ENCODE data around the gene EVPL. TPM values are rescaled to one million over a fixed set of nuclear protein-coding genes. Genes with fewer than 3 reads are reported as not detected.
"Not testable (repeated sequence)": the region's sequence is repeated elsewhere in the genome, so short reads cannot be mapped to it uniquely, and the experiment has no call there.

The EVPL gene
- under 1 TPM; 0.02 to 0.05 TPM for total RNA-seq

GRCh38 chr17:76027159-76027839, at the start of gene EVPL:
Gene EVPL, minus strand, starts transcription at chr17:76027306. Its CDS starts 108 bp downstream, at chr17:76027198.
- no peak for DNase-seq
- H3K4me3 Mint-ChIP-seq = no peak within 1 kb of the TSS
- no peak within 1 kb of the TSS for H3K27ac Mint-ChIP-seq
- CTCF ChIA-PET = interaction anchor here (0.8 to 1.2 kb wide), 2 partner anchors 9 to 371 kb away, joined by 3 read pairs; no protein-coding TSS in a partner anchor
- POLR2A ChIA-PET = no interaction called here
- H3K4me1 Mint-ChIP-seq = peaks cover 11% of the 10 kb centered on the region
- no peaks in the 10 kb centered on the region for H3K9me3 Mint-ChIP-seq
- no peaks in the 10 kb centered on the region for H3K36me3 Mint-ChIP-seq (ENCODE audit: low read depth)
- H3K27me3 Mint-ChIP-seq = no peaks in the 10 kb centered on the region

GRCh38 chr17:76076146-76076764, 49.1 kb upstream of the EVPL start:
- Mint-ChIP-seq H3K27ac (no peak overlapping the region), H3K4me3 (peak overlapping the region; percentile 63), H3K4me1 (peaks cover 37% of the 10 kb centered on the region), H3K9me3 (no peaks in the 10 kb centered on the region), H3K36me3 (ENCODE audit: low read depth) (peaks cover 8% of the 10 kb centered on the region), H3K27me3 (peaks cover 51% of the 10 kb centered on the region)
- CTCF ChIA-PET = interaction anchor here (0.9 to 1.2 kb wide), 3 partner anchors 13 to 62 kb away, joined by 3 read pairs; no protein-coding TSS in a partner anchor
- DNase-seq = no peak
- POLR2A ChIA-PET = interaction anchor here (0.6 kb wide), 1 partner anchor 13 kb away, joined by 3 read pairs; no protein-coding TSS in a partner anchor

- Mint-ChIP-seq H3K27me3 (peaks cover 51% of the 10 kb centered on the region), H3K27ac (peak overlapping the region; percentile 5), H3K36me3 (ENCODE audit: low read depth) (peaks cover 8% of the 10 kb centered on the region), H3K4me1 (peaks cover 42% of the 10 kb centered on the region), H3K4me3 (peak overlapping the region; percentile 35), H3K9me3 (no peaks in the 10 kb centered on the region)
- ChIA-PET CTCF (interaction anchor here (0.6 to 1.3 kb wide), 4 partner anchors 12 to 315 kb away, joined by 3 to 4 read pairs (median 3); no protein-coding TSS in a partner anchor), POLR2A (no interaction called here)
- DNase-seq = no peak
Measured at GRCh38 chr17:76075364-76076145, 48.4 kb upstream of the EVPL start.

GRCh38 chr17:76074390-76075363, 47.6 kb upstream of the EVPL start, which contains the start of gene GALR2:
Gene GALR2, plus strand, starts transcription at chr17:76074781. Its CDS starts 103 bp downstream, at chr17:76074884.
- peaks cover 51% of the 10 kb centered on the region for H3K27me3 Mint-ChIP-seq
- ChIA-PET CTCF (interaction anchor here (0.6 to 1.3 kb wide), 4 partner anchors 17 to 314 kb away, joined by 3 read pairs; no protein-coding TSS in a partner anchor), POLR2A (no interaction called here)
- H3K9me3 Mint-ChIP-seq = no peaks in the 10 kb centered on the region
- no peak within 1 kb of the TSS for H3K27ac Mint-ChIP-seq
- no peak for DNase-seq
- peak within 1 kb of the TSS; percentile 35 for H3K4me3 Mint-ChIP-seq
- peaks cover 50% of the 10 kb centered on the region for H3K4me1 Mint-ChIP-seq
- H3K36me3 Mint-ChIP-seq (ENCODE audit: low read depth) = peaks cover 14% of the 10 kb centered on the region

- Mint-ChIP-seq H3K4me1 (peaks cover 52% of the 10 kb centered on the region), H3K9me3 (no peaks in the 10 kb centered on the region), H3K27ac (peak within 1 kb of the TSS; percentile 91), H3K4me3 (peak within 1 kb of the TSS; percentile 97), H3K36me3 (ENCODE audit: low read depth) (peaks cover 23% of the 10 kb centered on the region), H3K27me3 (peaks cover 32% of the 10 kb centered on the region)
- CTCF ChIA-PET = interaction anchor here (0.8 to 1.6 kb wide), 4 partner anchors 12 to 370 kb away, joined by 3 to 5 read pairs (median 4); no protein-coding TSS in a partner anchor
- POLR2A ChIA-PET = interaction anchor here (1.0 kb wide), 1 partner anchor 9 kb away, joined by 3 read pairs; no protein-coding TSS in a partner anchor
- peak; percentile 87 for DNase-seq
Measured at GRCh38 chr17:76072148-76072858, 45.2 kb upstream of the EVPL start, which contains the start of gene SRP68. Gene SRP68, minus strand, starts transcription at chr17:76072517. Its CDS starts 26 bp downstream, at chr17:76072491.

- H3K27ac Mint-ChIP-seq = peak overlapping the region; percentile 91
- POLR2A ChIA-PET = interaction anchor here (1.0 kb wide), 1 partner anchor 8 kb away, joined by 3 read pairs; no protein-coding TSS in a partner anchor
- peaks cover 46% of the 10 kb centered on the region for H3K4me1 Mint-ChIP-seq
- H3K4me3 Mint-ChIP-seq = peak overlapping the region; percentile 97
- peaks cover 25% of the 10 kb centered on the region for H3K27me3 Mint-ChIP-seq
- peaks cover 26% of the 10 kb centered on the region for H3K36me3 Mint-ChIP-seq (ENCODE audit: low read depth)
- no peaks in the 10 kb centered on the region for H3K9me3 Mint-ChIP-seq
- CTCF ChIA-PET = interaction anchor here (0.8 to 1.6 kb wide), 4 partner anchors 12 to 371 kb away, joined by 3 to 5 read pairs (median 4); no protein-coding TSS in a partner anchor
- no peak for DNase-seq
Measured at GRCh38 chr17:76071531-76072147, 44.5 kb upstream of the EVPL start.

GRCh38 chr17:76065775-76066174, 38.7 kb upstream of the EVPL start:
- DNase-seq = no peak
- Mint-ChIP-seq H3K4me1 (peaks cover 31% of the 10 kb centered on the region), H3K36me3 (ENCODE audit: low read depth) (peaks cover 62% of the 10 kb centered on the region), H3K27me3 (no peaks in the 10 kb centered on the region), H3K27ac (peak overlapping the region; percentile 25), H3K9me3 (no peaks in the 10 kb centered on the region), H3K4me3 (no peak overlapping the region)
- POLR2A ChIA-PET = no interaction called here
- CTCF ChIA-PET = interaction anchor here (0.8 to 1.5 kb wide), 6 partner anchors 16 to 320 kb away, joined by 3 to 5 read pairs (median 3); no protein-coding TSS in a partner anchor

- Mint-ChIP-seq H3K9me3 (no peaks in the 10 kb centered on the region), H3K36me3 (ENCODE audit: low read depth) (peaks cover 67% of the 10 kb centered on the region), H3K4me1 (peaks cover 21% of the 10 kb centered on the region), H3K27ac (peak overlapping the region; percentile 83), H3K27me3 (no peaks in the 10 kb centered on the region), H3K4me3 (peak overlapping the region; percentile 69)
- ChIA-PET POLR2A (interaction anchor here (0.6 to 1.5 kb wide), 5 partner anchors 8 to 382 kb away, joined by 3 read pairs; partner anchors contain the start of gene SRP68), CTCF (interaction anchor here (0.5 to 1.4 kb wide), 10 partner anchors 12 to 1072 kb away, joined by 3 to 4 read pairs (median 4); no protein-coding TSS in a partner anchor)
- DNase-seq = peak; percentile 64
Measured at GRCh38 chr17:76063875-76064546, 36.9 kb upstream of the EVPL start.

- CTCF ChIA-PET = interaction anchor here (0.6 to 1.6 kb wide), 5 partner anchors 16 to 292 kb away, joined by 3 to 4 read pairs (median 3); partner anchors contain the start of gene GALR2
Measured at GRCh38 chr17:76058264-76058663, 31.2 kb upstream of the EVPL start.

GRCh38 chr17:76056882-76057281, 29.8 kb upstream of the EVPL start:
- H3K27me3 Mint-ChIP-seq = no peaks in the 10 kb centered on the region
- H3K27ac Mint-ChIP-seq = no peak overlapping the region
- H3K9me3 Mint-ChIP-seq = no peaks in the 10 kb centered on the region
- no peak overlapping the region for H3K4me3 Mint-ChIP-seq
- ChIA-PET CTCF (interaction anchor here (1.6 to 1.7 kb wide), 2 partner anchors 23 to 24 kb away, joined by 3 to 4 read pairs; no protein-coding TSS in a partner anchor), POLR2A (no interaction called here)
- H3K36me3 Mint-ChIP-seq (ENCODE audit: low read depth) = peaks cover 53% of the 10 kb centered on the region
- no peak for DNase-seq
- peaks cover 5% of the 10 kb centered on the region for H3K4me1 Mint-ChIP-seq

More at GRCh38 chr17:76058264-76058663, 31.2 kb upstream of the EVPL start:
- H3K4me3 Mint-ChIP-seq, H3K27me3 Mint-ChIP-seq, H3K4me1 Mint-ChIP-seq, DNase-seq, H3K27ac Mint-ChIP-seq, H3K9me3 Mint-ChIP-seq: not testable (repeated sequence)
- POLR2A ChIA-PET = interaction anchor here (0.6 kb wide), 1 partner anchor 44 kb away, joined by 3 read pairs; no protein-coding TSS in a partner anchor
- H3K36me3 Mint-ChIP-seq (ENCODE audit: low read depth) = peaks cover 61% of the 10 kb centered on the region
